IMR-90 (cell line): Measurements from ENCODE around the gene TRHDE. TPM values are rescaled to one million over a fixed set of nuclear protein-coding genes. Genes with fewer than 3 reads are reported as not detected.

Experiments used
- ATAC-seq: fragments of 200-7000 bp; cut with Tn5 transposase; 2 replicates; pipeline ENCODE4 v1.9.1; 2020; ENCODE audit warnings: low read depth, mild to moderate bottlenecking, moderate library complexity
- BruUV-seq: library from RNA; stranded (reverse); fragments of 400-500 nt; replicated peaks from 2 replicates; lab custom pipeline; 2021; lab: Mats Ljungman, UMichigan
- CTCF ChIA-PET: fragments of 300-600 bp; formaldehyde crosslinking; extraction: SDS; loops from one replicate; lab custom pipeline; 2021; ENCODE audit warnings: antibody characterized with exemption; lab: Yijun Ruan, JAX
- POLR2A ChIA-PET: fragments of 300-600 bp; sonication (Branson Sonifier 250); formaldehyde crosslinking; loops from one replicate; lab custom pipeline; 2022; ENCODE audit warnings: antibody characterized with exemption; ENCODE audit not compliant: unreplicated experiment; lab: Charles Lee
- DNase-seq: peaks from one replicate; pipeline ENCODE4 v3.0.0; 2013
- H2AFZ ChIP-seq: replicated peaks from 2 replicates; pipeline ENCODE3; 2013; ENCODE audit warnings: low read length, mild to moderate bottlenecking; ENCODE audit not compliant: poor library complexity
- H2AK5ac ChIP-seq: 2 replicates; pipeline ENCODE4 v1.6.1; 2013; ENCODE audit warnings: low read depth, low read length, inconsistent platforms
- H2AK9ac ChIP-seq: replicated peaks from 2 replicates; pipeline ENCODE3; 2013; ENCODE audit warnings: mild to moderate bottlenecking, low read depth, low read length, moderate library complexity; ENCODE audit not compliant: poor library complexity
- H2BK120ac ChIP-seq: 2 replicates; pipeline ENCODE4 v1.6.1; 2013; ENCODE audit warnings: low read depth, low read length, inconsistent platforms
- H2BK15ac ChIP-seq: 3 replicates; pipeline ENCODE4 v1.6.1; 2013; ENCODE audit warnings: low read depth, low read length, inconsistent platforms
- H2BK20ac ChIP-seq: 2 replicates; pipeline ENCODE4 v1.6.1; 2013; ENCODE audit warnings: low read depth, mild to moderate bottlenecking, inconsistent platforms, low read length, moderate library complexity
- H2BK5ac ChIP-seq: 2 replicates; pipeline ENCODE4 v1.6.1; 2013; ENCODE audit warnings: mild to moderate bottlenecking, low read depth, low read length, inconsistent platforms; ENCODE audit not compliant: poor library complexity, severe bottlenecking
- H3K14ac ChIP-seq: replicated peaks from 2 replicates; pipeline ENCODE4 v1.6.1; 2013; ENCODE audit warnings: low read depth, low read length, inconsistent platforms
- H3K18ac ChIP-seq: 2 replicates; pipeline ENCODE4 v1.6.1; 2013; ENCODE audit warnings: low read depth, low read length, control low read depth
- H3K23ac ChIP-seq: 2 replicates; pipeline ENCODE4 v1.6.1; 2013; ENCODE audit warnings: low read depth, low read length, inconsistent platforms
- H3K27ac ChIP-seq: 2 replicates; pipeline ENCODE4 v1.5.1; 2013; ENCODE audit warnings: mild to moderate bottlenecking, control low read depth, low read length; ENCODE audit not compliant: insufficient read depth
- H3K27me3 ChIP-seq: 2 replicates; pipeline ENCODE4 v1.6.1; 2013; ENCODE audit warnings: low read length; ENCODE audit not compliant: control insufficient read depth, insufficient read depth
- H3K36me3 ChIP-seq: 2 replicates; pipeline ENCODE4 v1.6.1; 2013; ENCODE audit warnings: low read length, mixed read lengths; ENCODE audit not compliant: control insufficient read depth, insufficient read depth
- H3K4ac ChIP-seq: 2 replicates; pipeline ENCODE4 v1.6.1; 2013; ENCODE audit warnings: low read depth, low read length, inconsistent platforms
- H3K4me1 ChIP-seq: 2 replicates; pipeline ENCODE4 v1.6.1; 2013; ENCODE audit warnings: low read length, mixed read lengths; ENCODE audit not compliant: control insufficient read depth, insufficient read depth
- H3K4me2 ChIP-seq: 2 replicates; pipeline ENCODE4 v1.6.1; 2013; ENCODE audit warnings: low read depth, mild to moderate bottlenecking, control low read depth, low read length, moderate library complexity
- H3K4me3 ChIP-seq: 2 replicates; pipeline ENCODE4 v1.5.1; 2013; ENCODE audit warnings: low read depth, mild to moderate bottlenecking, control low read depth, low read length, moderate library complexity; ENCODE audit not compliant: insufficient read depth
- H3K56ac ChIP-seq: 2 replicates; pipeline ENCODE4 v1.6.1; 2013; ENCODE audit warnings: low read length, inconsistent platforms; ENCODE audit not compliant: insufficient read depth; ENCODE audit errors: extremely low read depth
- H3K79me1 ChIP-seq, 2 experiments: 2 replicates each; pipeline ENCODE4 v1.6.1; 2013; ENCODE audit warnings: low read length in 2 of 2, inconsistent platforms in 1 of 2, low read depth in 1 of 2
- H3K9ac ChIP-seq: 2 replicates; pipeline ENCODE4 v1.6.1; 2013; ENCODE audit warnings: low read depth, low read length, control low read depth
- H3K9me1 ChIP-seq: 2 replicates; pipeline ENCODE4 v1.6.1; 2013; ENCODE audit warnings: low read length, inconsistent platforms; ENCODE audit not compliant: insufficient read depth
- H3K9me3 ChIP-seq: 2 replicates; pipeline ENCODE4 v1.6.1; 2013; ENCODE audit warnings: low read length; ENCODE audit not compliant: control insufficient read depth, insufficient read depth
- H4K20me1 ChIP-seq: 2 replicates; pipeline ENCODE4 v1.6.1; 2013; ENCODE audit warnings: low read length, inconsistent platforms; ENCODE audit not compliant: insufficient read depth
- H4K5ac ChIP-seq: 2 replicates; pipeline ENCODE4 v1.6.1; 2013; ENCODE audit warnings: mild to moderate bottlenecking, low read depth, low read length, control low read depth
- H4K8ac ChIP-seq, 2 experiments: 2 replicates each; pipeline ENCODE4 v1.6.1; 2013; ENCODE audit warnings: low read depth in 2 of 2, low read length in 2 of 2, control low read depth in 1 of 2, inconsistent platforms in 1 of 2
- H4K91ac ChIP-seq: 2 replicates; pipeline ENCODE4 v1.6.1; 2013; ENCODE audit warnings: low read depth, low read length, inconsistent platforms; ENCODE audit not compliant: insufficient read depth
- CEBPB ChIP-seq: IDR thresholded peaks from 2 replicates; pipeline ENCODE4 v1.6.1; 2012; ENCODE audit warnings: low read depth, low read length, improper control_type of control experiment
- CHD1 ChIP-seq: IDR thresholded peaks from 2 replicates; pipeline ENCODE4 v1.6.1; 2012; ENCODE audit warnings: low read depth, low read length, improper control_type of control experiment
- NFE2L2 ChIP-seq: fragments of 150-350 bp; IDR thresholded peaks from 2 replicates; pipeline ENCODE4 v1.6.1; 2016; ENCODE audit warnings: low read depth, mild to moderate bottlenecking, low read length
- WGBS, 2 experiments: methylation state at CpG; one replicate each; pipeline versions ENCODE4 v1.1.5 to v1.1.7; 2013; ENCODE audit warnings: missing lambda C conversion rate in 2 of 2; ENCODE audit not compliant: insufficient read length in 1 of 2; ENCODE audit errors: extremely low coverage in 2 of 2; 5-methylcytosine and 5-hydroxymethylcytosine counted together
- dilution Hi-C: fragments of 300-500 bp; cut with HindIII; formaldehyde crosslinking; loops from one replicate; pipeline ENCODE4 v1.14.3; 2018; ENCODE audit warnings: low sequenced_read_pairs; ENCODE audit not compliant: unreplicated experiment
- in situ Hi-C: fragments of 300-500 bp; cut with MboI; formaldehyde crosslinking; loops from 3 replicates; pipeline ENCODE4 v1.14.3; 2019; ENCODE audit warnings: low sequenced_read_pairs, inconsistent platforms, mixed read lengths
- intact Hi-C: fragments of 100-400 bp; cut with micrococcal nuclease; formaldehyde crosslinking; loops from 2 replicates; pipeline ENCODE4 v1.10.0; 2022
- polyA plus RNA-seq, 3 experiments: library from polyadenylated mRNA; depleted of rRNA; stranded (reverse); fragments of >200 nt; gene quantifications; 2 replicates each; pipeline ENCODE4 v1.2.3, GENCODE V29; 2012; ENCODE audit warnings: low replicate concordance in 1 of 3
- total RNA-seq: library from RNA; depleted of rRNA; stranded (reverse); fragments of >200 nt; gene quantifications from 2 replicates; pipeline ENCODE4 v1.2.3, GENCODE V29; 2012

The TRHDE gene
- total and polyA plus RNA-seq, 2 of the 4 experiments (the other 2 are of a cell fraction) = 33.7 to 65.1 TPM

- Histone ChIP-seq H2AK5ac (no peak overlapping the region), H3K27me3 (no peaks in the 10 kb centered on the region), H3K4me3 (no peak overlapping the region), H3K27ac (no peak overlapping the region), H4K8ac (no peak overlapping the region), H3K23ac (no peak overlapping the region), H3K79me1 (peaks cover 0 to 7% of the 10 kb centered on the region in 2 experiments; a peak in 2 of 4 replicates), H2AK9ac (no peak overlapping the region), H3K4ac (no peak overlapping the region), H3K36me3 (no peaks in the 10 kb centered on the region; the same call in 1 of the 2 replicates), H3K9me1 (no peaks in the 10 kb centered on the region), H4K5ac (no peak overlapping the region), H2AFZ (no peak overlapping the region), H2BK20ac (no peak overlapping the region), H2BK15ac (no peak overlapping the region), H3K4me1 (no peaks in the 10 kb centered on the region), H2BK5ac (no peak overlapping the region), H4K20me1 (no peaks in the 10 kb centered on the region), H2BK120ac (no peak overlapping the region), H3K4me2 (no peak overlapping the region), H3K18ac (no peak overlapping the region), H4K91ac (no peak overlapping the region), H3K56ac (no peak overlapping the region), H3K9ac (no peak overlapping the region), H3K14ac (no peak overlapping the region), H3K9me3 (no peaks in the 10 kb centered on the region)
- intact Hi-C loops = no loop called here
- no peak for ATAC-seq
- ChIA-PET POLR2A (no interaction called here), CTCF (no interaction called here)
- TF ChIP-seq CHD1 = no peak
- peak; percentile 79 for TF ChIP-seq CEBPB
- no peak for TF ChIP-seq NFE2L2
- DNase-seq = no peak
- dilution Hi-C loops = no loop called here
- WGBS, 2 experiments = no CpG with 5 or more reads among the region's 3 CpGs
- BruUV-seq = no TSS peak
- in situ Hi-C loops = no loop called here
These were observed 87.2 kb downstream of the TRHDE start for GRCh38 chr12:72359416-72359815.
